ENCODE data around the gene USP48. TPM values are rescaled to one million over a fixed set of nuclear protein-coding genes. Genes with fewer than 3 reads are reported as not detected.

USP48 gene
- total RNA-seq, 4 donors from 2014 or later: 55.2 to 80.9 (median 61.6) TPM

- no peak for TF ChIP-seq CTCF (IDR thresholded peaks at IDR 0.05; ENCODE audit: low read depth)
Measured at GRCh38 chr1:21647431-21648351, 135.3 kb downstream of the USP48 start.

- no peak for TF ChIP-seq CTCF (IDR thresholded peaks at IDR 0.05; ENCODE audit: low read depth)
Measured at GRCh38 chr1:21645550-21645949, 137.4 kb downstream of the USP48 start.

- no peak for TF ChIP-seq CTCF (IDR thresholded peaks at IDR 0.05; ENCODE audit: low read depth)
Measured at GRCh38 chr1:21644906-21645305, 138.0 kb downstream of the USP48 start.

- TF ChIP-seq CTCF (IDR thresholded peaks at IDR 0.05; ENCODE audit: low read depth): no peak
Measured at GRCh38 chr1:21644348-21644747, 138.6 kb downstream of the USP48 start.

- TF ChIP-seq CTCF (IDR thresholded peaks at IDR 0.05; ENCODE audit: low read depth): no peak
Measured at GRCh38 chr1:21643624-21644023, 139.3 kb downstream of the USP48 start.

- no peak for TF ChIP-seq CTCF (IDR thresholded peaks at IDR 0.05; ENCODE audit: low read depth)
Measured at GRCh38 chr1:21641967-21642739, 140.8 kb downstream of the USP48 start.

- TF ChIP-seq CTCF (IDR thresholded peaks at IDR 0.05; ENCODE audit: low read depth): no peak
Measured at GRCh38 chr1:21641537-21641936, 141.4 kb downstream of the USP48 start.
